Skeletal muscle tissue (tissue), 4 donors: ENCODE measurements around the gene MUSTN1. TPM values are rescaled to one million over a fixed set of nuclear protein-coding genes. Genes with fewer than 3 reads are reported as not detected.

ENCODE experiments used
- H3K27ac ChIP-seq: one replicate; pipeline ENCODE4 v1.7.0; 2013; ENCODE audit warnings: mild to moderate bottlenecking, low read depth, low read length, inconsistent platforms
- H3K27me3 ChIP-seq, 3 donors: one replicate each; pipeline ENCODE4 v1.7.0; 2013; ENCODE audit warnings: low read length in 3 of 3; ENCODE audit not compliant: control insufficient read depth in 3 of 3, insufficient read depth in 3 of 3
- H3K36me3 ChIP-seq, 3 donors: one replicate each; pipeline ENCODE4 v1.7.0; 2013; ENCODE audit warnings: low read length in 3 of 3; ENCODE audit not compliant: control insufficient read depth in 3 of 3, insufficient read depth in 3 of 3
- H3K4me1 ChIP-seq, 3 donors: one replicate each; pipeline ENCODE4 v1.7.0; 2013; ENCODE audit warnings: low read length in 3 of 3, mild to moderate bottlenecking in 3 of 3; ENCODE audit not compliant: control insufficient read depth in 3 of 3, insufficient read depth in 3 of 3
- H3K4me3 ChIP-seq, 3 donors: one replicate each; pipeline ENCODE4 v1.7.0; 2013; ENCODE audit warnings: low read length in 3 of 3
- H3K9ac ChIP-seq, 3 donors: one replicate each; pipeline ENCODE4 v1.7.0; 2013; ENCODE audit warnings: low read length in 3 of 3, mild to moderate bottlenecking in 3 of 3, moderate library complexity in 2 of 3, low read depth in 1 of 3
- H3K9me3 ChIP-seq, 3 donors: one replicate each; pipeline ENCODE4 v1.7.0; 2013; ENCODE audit warnings: low read length in 3 of 3; ENCODE audit not compliant: control insufficient read depth in 3 of 3
- total RNA-seq: library from RNA; depleted of rRNA; stranded (reverse); fragments of >200 nt; gene quantifications from one replicate; pipeline ENCODE4 v1.2.3, GENCODE V29; 2014
- donor health status: Osteomylitis.

Gene MUSTN1
- total RNA-seq, 1 donor from 2014 or later = 35.5 TPM

DNA sequence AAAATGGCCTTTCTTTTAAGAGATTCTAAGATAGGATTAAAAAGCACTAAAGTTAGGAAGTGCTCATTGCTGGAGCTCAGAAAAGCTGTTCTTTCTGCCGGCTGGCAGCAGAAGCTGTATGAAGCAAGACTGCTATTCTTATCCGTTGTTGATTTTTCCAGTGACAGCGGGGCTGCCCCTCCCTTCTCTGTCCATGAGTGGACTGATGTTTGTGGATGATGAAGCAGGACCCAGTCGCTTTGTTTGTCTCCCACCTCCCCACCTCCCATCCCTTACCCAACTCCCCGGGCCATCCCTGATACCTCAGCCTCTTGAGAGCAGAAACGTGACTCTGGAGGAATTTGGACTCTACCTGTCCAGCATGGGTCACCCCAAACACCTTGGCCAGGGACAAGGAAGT lies 10.3 kb upstream of the MUSTN1 start:
- peaks cover 77 to 98% (median 95%) of the 10 kb centered on the region in 3 donors for H3K4me1 ChIP-seq
- H3K36me3 ChIP-seq = peaks cover 10 to 29% (median 19%) of the 10 kb centered on the region in 3 donors
- no peaks in the 10 kb centered on the region for H3K9me3 ChIP-seq
- peak overlapping the region; percentile 97 for H3K27ac ChIP-seq
- peak overlapping the region; percentile 45 to 54 (median 49) for H3K4me3 ChIP-seq
- H3K27me3 ChIP-seq = no peaks in the 10 kb centered on the region
- H3K9ac ChIP-seq = peak overlapping the region; percentile 61 to 74 (median 64)

DNA sequence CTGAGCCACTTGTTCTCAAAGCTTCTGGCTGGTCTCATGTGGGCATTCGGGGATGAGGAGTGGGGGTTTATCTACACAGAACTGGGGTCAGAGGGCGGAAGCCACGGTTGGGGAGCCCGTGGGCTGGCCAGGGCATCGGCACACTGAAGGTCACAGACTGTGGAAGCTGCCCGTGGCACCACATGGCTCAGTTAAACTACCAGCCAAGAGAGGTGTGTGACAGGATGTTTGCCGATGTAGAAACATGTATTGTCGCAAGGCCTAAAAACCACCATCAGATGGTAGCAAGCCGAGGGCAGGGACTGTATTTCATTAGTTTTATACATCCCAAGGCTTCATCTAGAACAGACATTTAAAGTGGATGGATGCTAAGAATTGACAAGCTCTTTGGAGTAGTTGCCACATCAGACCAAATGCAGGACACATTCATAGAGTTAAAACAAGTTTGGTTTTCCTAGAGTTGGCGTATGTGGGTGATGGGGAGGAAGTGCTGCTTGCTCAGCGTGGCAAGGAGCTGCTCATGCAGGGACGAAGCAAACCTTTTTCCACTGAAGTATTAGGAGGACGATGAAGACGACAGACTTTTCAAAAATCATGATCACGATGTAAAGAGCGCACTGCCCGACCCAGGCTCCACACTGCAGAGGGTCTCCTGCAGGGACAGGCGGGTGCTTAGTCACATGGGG lies 9.6 kb upstream of the MUSTN1 start:
- Histone ChIP-seq H3K36me3 (peaks cover 7 to 24% (median 16%) of the 10 kb centered on the region in 3 donors), H3K27me3 (no peaks in the 10 kb centered on the region), H3K4me1 (peaks cover 78 to 97% (median 94%) of the 10 kb centered on the region in 3 donors), H3K9me3 (no peaks in the 10 kb centered on the region), H3K4me3 (peak overlapping the region in 2 of 3 donors; percentile 1 to 35), H3K27ac (peak overlapping the region; percentile 97), H3K9ac (peak overlapping the region; percentile 36 to 74 (median 64))

DNA sequence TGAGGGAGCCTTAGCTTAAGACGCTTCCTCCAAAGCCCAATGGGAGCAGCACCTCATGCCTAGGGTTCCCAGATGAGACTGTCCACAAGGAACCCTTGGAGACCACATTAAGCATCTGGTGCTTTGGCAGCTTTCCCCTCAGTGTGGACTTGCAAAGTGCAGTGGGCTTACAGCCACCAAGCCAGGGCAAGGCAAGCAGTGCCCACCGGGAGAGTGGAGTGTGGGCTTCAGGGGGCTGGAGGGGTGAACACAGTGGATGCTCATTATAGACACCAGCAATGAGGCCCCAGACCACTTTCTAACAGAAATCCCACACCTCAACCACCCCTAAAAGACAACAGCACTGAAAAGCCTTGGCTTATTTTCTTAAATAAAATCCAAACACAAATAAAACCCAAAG lies 9.1 kb upstream of the MUSTN1 start:
- Histone ChIP-seq H3K4me3 (peak overlapping the region in 1 of 3 donors; percentile 35), H3K36me3 (peaks cover 2 to 18% (median 15%) of the 10 kb centered on the region in 3 donors), H3K27me3 (no peaks in the 10 kb centered on the region), H3K9ac (peak overlapping the region; percentile 36 to 69 (median 40)), H3K27ac (peak overlapping the region; percentile 97), H3K9me3 (no peaks in the 10 kb centered on the region), H3K4me1 (peaks cover 78 to 97% (median 94%) of the 10 kb centered on the region in 3 donors)

DNA sequence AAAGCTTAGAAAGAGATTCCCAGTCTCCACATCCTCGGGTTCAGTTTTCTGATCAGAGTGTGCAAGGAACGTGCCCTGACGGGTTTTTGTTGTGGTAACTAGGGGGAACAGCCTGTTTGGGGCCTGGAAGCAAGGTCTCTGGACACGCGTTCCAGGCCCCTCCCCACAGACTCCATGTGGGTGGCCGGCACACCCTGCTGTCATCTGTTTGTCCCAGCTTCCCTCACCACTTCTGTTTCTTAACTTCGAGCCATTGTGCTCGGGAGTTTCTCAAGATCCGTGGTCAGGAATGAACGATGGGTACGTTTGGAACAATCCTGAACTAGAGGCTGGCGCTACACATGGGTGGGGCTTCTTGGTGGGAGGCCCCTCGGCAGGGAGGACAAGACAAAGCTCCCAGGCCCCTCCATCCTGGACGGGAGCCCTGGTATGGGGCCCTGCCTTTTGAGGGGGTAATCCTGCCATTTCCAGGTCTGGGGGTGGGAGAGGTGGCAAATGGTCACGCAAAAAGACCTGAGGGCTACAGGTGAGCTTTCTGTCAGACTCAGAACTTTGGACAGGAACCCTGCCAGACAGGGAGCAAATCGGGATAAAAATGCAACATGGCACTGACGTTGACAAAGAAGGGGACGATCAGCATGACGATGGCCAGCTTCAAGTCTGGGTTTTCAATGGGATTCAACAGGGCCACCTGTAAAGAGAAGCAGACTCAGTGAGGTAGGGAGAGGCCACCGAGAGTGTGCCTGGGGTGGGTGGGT lies 8.5 kb upstream of the MUSTN1 start:
- Histone ChIP-seq H3K9me3 (no peaks in the 10 kb centered on the region), H3K4me1 (peaks cover 78 to 97% (median 94%) of the 10 kb centered on the region in 3 donors), H3K9ac (peak overlapping the region in 2 of 3 donors; percentile 50 to 99), H3K4me3 (no peak overlapping the region), H3K36me3 (peaks cover 2 to 20% (median 15%) of the 10 kb centered on the region in 3 donors), H3K27me3 (no peaks in the 10 kb centered on the region), H3K27ac (peak overlapping the region; percentile 97)

DNA sequence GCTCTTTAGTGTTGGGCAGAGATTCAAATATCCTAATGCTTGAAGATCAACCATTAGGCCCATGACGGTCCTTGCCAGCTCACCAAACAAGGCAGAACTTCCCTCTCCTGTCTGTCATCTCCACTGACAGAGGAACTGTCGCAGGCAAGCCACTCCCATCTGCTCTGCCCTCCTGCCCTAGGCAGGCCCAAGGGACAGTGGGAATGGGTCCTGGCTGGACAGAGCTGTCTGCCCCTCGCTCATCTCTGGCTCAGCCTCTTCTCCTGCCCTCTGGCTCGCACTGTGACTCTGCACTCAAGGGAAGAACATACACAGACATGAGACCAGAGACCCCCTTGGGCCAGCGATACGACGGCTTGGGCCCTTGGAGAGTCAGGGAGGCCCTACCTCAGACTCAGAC lies 7.6 kb upstream of the MUSTN1 start:
- Histone ChIP-seq H3K4me3 (peak overlapping the region in 2 of 3 donors; percentile 22 to 92), H3K9ac (peak overlapping the region; percentile 48 to 99 (median 50)), H3K4me1 (peaks cover 82 to 97% (median 94%) of the 10 kb centered on the region in 3 donors), H3K27me3 (no peaks in the 10 kb centered on the region), H3K36me3 (peaks cover 2 to 18% (median 17%) of the 10 kb centered on the region in 3 donors), H3K27ac (peak overlapping the region; percentile 97), H3K9me3 (no peaks in the 10 kb centered on the region)

DNA sequence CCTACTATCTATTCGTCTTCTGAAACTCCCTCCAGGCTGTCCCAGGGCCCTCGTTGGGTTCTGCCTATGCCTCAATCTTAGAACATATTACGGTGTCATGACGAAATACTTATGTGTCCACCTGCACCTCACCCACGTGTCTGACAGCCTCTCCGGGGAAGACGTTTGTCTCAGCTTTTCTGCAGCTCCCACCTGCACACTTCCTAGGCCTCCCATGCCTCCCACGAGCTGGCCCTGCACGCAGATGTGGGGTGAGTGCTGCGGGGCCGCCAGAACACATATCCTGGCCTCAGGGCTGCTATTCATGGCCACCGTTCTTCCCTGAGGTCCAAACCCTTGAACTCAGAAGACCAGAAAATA lies 7.1 kb upstream of the MUSTN1 start:
- H3K9ac ChIP-seq = peak overlapping the region in 2 of 3 donors; percentile 5 to 99
- H3K27me3 ChIP-seq = no peaks in the 10 kb centered on the region
- H3K9me3 ChIP-seq = no peaks in the 10 kb centered on the region
- H3K4me1 ChIP-seq = peaks cover 87 to 97% (median 95%) of the 10 kb centered on the region in 3 donors
- H3K36me3 ChIP-seq = peaks cover 2 to 17% (median 17%) of the 10 kb centered on the region in 3 donors
- H3K27ac ChIP-seq = peak overlapping the region; percentile 97
- peak overlapping the region in 2 of 3 donors; percentile 22 to 92 for H3K4me3 ChIP-seq

DNA sequence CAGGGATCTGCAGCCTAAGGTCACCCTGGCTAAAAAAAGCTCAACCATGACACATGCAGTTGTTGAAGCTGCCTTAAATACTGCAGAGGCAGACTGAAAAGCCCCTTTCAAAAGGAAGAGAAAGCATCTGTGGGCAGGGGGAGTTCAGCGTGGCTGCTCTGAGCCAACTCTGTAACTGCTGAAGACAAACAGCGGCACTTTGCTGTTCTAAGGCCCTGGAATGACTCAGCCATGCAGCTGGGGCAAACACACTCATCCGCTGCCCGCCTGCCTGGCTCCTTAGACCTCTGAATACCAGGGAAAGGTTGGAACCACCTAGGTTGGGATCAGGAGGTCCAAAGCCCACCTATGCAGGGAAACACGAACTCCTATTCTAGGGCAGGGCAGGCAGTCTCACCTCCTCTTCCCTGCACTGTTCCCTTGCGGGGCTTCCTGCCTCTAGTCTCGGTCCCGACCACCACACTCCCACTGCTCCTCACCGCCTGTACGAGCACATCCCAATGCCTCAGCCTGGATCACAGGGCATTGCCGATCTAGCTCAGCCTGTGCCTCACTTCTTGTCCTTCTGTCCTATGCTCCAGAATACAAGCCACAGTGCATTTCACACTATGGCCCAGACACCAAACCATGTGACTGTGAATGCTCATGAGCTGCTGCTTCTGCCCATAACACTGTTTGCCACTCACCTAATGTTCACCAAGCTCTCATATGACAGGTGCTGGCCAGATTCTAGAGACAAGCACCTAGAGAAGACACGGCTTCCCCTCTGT lies 6.6 kb upstream of the MUSTN1 start:
- H3K4me3 ChIP-seq = peak overlapping the region; percentile 55 to 92 (median 65)
- peaks cover 88 to 97% (median 96%) of the 10 kb centered on the region in 3 donors for H3K4me1 ChIP-seq
- peak overlapping the region; percentile 76 to 99 (median 87) for H3K9ac ChIP-seq
- no peaks in the 10 kb centered on the region for H3K9me3 ChIP-seq
- H3K36me3 ChIP-seq = peaks cover 2 to 17% (median 17%) of the 10 kb centered on the region in 3 donors
- peak overlapping the region; percentile 97 for H3K27ac ChIP-seq
- no peaks in the 10 kb centered on the region for H3K27me3 ChIP-seq

DNA sequence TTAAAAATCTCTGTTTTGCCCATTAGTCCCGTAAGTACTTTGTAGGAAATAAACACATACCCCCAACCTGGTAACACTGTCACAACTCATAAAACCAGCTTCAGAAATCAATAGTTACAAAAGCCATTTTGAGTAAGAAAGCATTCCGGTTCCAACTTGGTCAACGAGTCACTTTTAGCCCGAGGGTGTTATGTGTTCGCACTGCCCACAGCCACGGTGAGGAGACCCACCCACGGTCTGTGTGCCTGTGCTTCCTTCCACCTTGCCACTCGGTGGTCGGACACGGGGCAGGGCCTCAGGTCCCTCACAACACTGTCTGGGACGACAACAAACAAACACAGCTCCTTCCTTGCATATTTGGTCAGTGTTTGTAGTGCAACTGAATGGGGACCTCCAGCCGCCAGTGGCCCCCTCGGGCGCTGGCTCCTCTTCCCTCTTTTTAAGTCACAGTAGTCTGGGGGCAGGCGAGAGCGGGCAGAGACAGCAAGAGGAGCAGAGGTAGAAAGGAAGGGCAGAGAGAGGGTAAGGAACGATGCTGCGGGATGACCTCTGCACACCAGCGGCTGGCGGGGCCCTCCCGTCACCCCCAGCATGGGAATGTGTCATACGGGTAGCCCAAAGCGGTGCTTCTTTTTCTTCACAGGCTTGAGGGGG lies 5.2 kb upstream of the MUSTN1 start:
- H3K36me3 ChIP-seq = peaks cover 2 to 17% (median 17%) of the 10 kb centered on the region in 3 donors
- H3K9me3 ChIP-seq = no peaks in the 10 kb centered on the region
- H3K4me3 ChIP-seq = peak overlapping the region; percentile 40 to 92 (median 65)
- H3K9ac ChIP-seq = peak overlapping the region in 2 of 3 donors; percentile 59 to 99
- H3K27ac ChIP-seq = peak overlapping the region; percentile 97
- H3K4me1 ChIP-seq = peaks cover 89 to 98% (median 96%) of the 10 kb centered on the region in 3 donors
- no peaks in the 10 kb centered on the region for H3K27me3 ChIP-seq

DNA sequence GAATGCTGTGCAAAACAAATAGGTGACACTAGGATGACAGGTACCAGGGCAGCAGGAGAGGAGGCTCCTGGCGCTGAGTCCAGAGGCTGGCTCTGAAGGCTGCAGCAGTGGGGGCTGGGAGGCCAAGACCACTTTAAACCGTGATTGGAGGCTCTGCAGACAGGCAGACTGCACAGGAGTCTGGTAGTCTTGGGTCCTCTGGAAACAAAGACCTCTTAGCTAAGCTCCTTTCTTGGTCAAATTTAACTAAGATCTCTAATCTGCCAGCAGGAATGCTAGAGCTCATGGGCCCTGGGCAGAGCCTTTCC lies 4.4 kb upstream of the MUSTN1 start:
- Histone ChIP-seq H3K36me3 (peaks cover 4 to 20% (median 20%) of the 10 kb centered on the region in 3 donors), H3K4me1 (peaks cover 84 to 96% (median 89%) of the 10 kb centered on the region in 3 donors), H3K9me3 (no peaks in the 10 kb centered on the region), H3K9ac (peak overlapping the region in 1 of 3 donors; percentile 82), H3K27ac (peak overlapping the region; percentile 95), H3K4me3 (peak overlapping the region in 1 of 3 donors; percentile 41), H3K27me3 (no peaks in the 10 kb centered on the region)
